ENCODE measurements around the gene SND1.
A peak's percentile ranks its signal among the peaks of the same experiment; 100 is the strongest.

Gene SND1

DNA sequence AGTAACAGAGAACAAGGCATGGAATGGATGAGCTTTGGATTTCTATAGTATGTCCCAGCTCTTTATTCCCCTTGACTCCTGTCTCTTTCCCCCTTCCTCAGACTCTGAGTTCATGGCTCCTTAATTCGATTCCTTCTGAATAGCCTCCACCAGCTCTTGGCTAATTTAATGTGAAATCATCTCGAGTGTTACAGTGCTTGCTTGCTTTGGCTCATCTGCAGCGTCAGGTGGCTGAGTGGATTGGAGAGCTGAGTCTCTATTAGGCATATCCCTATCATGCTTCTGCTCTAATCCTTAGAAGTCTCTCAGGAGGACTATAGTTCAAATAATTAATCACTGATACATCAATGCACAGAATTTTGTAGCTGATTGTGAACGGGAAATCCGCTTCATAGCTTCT is 244.7 kb downstream of the SND1 start:
- DNase-seq = peak; percentile 67

DNA sequence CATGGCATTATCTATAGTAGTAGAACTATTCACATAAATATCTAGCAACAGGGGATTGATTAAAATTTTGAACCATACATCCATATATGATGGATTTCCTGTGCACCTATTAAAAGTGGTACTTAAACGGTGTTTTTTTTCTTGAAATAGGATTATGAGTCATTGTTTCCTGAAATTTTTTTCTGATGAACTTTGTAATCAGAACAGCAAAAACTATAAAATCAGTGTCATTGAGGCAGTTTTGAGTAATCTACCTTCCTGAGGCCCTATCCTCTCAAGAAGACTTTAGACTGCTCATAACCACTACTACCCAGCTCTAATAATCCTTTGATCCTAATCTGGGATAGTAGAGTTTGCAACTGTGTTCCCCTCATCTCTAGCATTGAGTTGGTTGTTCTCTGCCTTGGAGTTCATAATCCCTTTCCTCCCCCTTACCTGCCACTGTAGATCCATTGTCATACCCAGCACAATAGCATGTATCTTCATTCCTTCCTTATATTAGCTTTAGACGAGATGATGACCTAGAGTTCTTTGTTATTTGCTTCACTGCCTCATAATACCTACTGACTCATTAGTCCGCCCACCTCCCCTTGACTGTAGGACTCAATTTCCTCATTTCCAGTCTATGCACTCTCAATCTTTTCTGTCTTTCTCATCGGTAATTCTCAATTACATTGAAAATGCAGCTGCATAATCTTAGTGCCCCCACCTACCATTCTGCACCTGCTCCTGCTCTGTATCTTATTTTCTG is 245.9 kb downstream of the SND1 start:
- TF ChIP-seq, protein P1, sequence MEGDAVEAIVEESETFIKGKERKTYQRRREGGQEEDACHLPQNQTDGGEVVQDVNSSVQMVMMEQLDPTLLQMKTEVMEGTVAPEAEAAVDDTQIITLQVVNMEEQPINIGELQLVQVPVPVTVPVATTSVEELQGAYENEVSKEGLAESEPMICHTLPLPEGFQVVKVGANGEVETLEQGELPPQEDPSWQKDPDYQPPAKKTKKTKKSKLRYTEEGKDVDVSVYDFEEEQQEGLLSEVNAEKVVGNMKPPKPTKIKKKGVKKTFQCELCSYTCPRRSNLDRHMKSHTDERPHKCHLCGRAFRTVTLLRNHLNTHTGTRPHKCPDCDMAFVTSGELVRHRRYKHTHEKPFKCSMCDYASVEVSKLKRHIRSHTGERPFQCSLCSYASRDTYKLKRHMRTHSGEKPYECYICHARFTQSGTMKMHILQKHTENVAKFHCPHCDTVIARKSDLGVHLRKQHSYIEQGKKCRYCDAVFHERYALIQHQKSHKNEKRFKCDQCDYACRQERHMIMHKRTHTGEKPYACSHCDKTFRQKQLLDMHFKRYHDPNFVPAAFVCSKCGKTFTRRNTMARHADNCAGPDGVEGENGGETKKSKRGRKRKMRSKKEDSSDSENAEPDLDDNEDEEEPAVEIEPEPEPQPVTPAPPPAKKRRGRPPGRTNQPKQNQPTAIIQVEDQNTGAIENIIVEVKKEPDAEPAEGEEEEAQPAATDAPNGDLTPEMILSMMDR (IDR thresholded peaks at IDR 0.05; ENCODE audit: low read depth, low read length) = no peak
- no peak overlapping the region for H3K27ac ChIP-seq
- no peaks in the 10 kb centered on the region for H3K9me3 ChIP-seq (ENCODE audit: severe bottlenecking)
- no peak overlapping the region for H3K4me3 ChIP-seq (ENCODE audit: low read depth, low read length)
- H3K27me3 ChIP-seq (ENCODE audit: insufficient read depth, low read depth, severe bottlenecking) = no peaks in the 10 kb centered on the region
- H3K36me3 ChIP-seq = no peaks in the 10 kb centered on the region
- DNase-seq = no peak

More for the DNA sequence above, 244.7 kb downstream of the SND1 start:
- TF ChIP-seq, protein P1 (IDR thresholded peaks at IDR 0.05; ENCODE audit: low read depth, low read length) = no peak
- no peak overlapping the region for H3K4me3 ChIP-seq (ENCODE audit: low read depth, low read length)
- H3K9me3 ChIP-seq (ENCODE audit: severe bottlenecking) = no peaks in the 10 kb centered on the region
- H3K27ac ChIP-seq = peak overlapping the region; percentile 18; the same call in 1 of the 2 replicates
- no peaks in the 10 kb centered on the region for H3K27me3 ChIP-seq (ENCODE audit: insufficient read depth, low read depth, severe bottlenecking)
- peaks cover 7% of the 10 kb centered on the region for H3K36me3 ChIP-seq

DNA sequence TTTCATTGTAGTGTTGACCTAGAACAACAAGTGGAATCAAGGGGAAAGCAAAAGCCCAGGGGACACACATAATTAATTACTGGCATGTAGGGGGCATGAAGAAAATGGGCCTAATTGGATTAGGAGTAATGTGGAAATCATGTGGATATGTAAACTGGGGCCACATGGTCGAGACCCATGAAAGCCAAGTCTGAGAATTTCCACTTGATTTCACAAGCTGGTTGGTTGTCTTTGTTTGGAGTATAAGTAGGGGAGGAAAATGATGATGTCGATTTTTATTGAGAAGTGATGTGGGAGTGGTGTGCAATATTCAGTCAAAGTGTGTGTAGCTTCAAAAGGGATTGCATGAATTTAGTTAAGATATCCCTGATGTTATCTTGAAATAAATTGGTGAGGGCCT is 247.4 kb downstream of the SND1 start:
- no peak overlapping the region for H3K4me3 ChIP-seq (ENCODE audit: low read depth, low read length)
- DNase-seq = no peak
- H3K27me3 ChIP-seq (ENCODE audit: insufficient read depth, low read depth, severe bottlenecking) = no peaks in the 10 kb centered on the region
- no peaks in the 10 kb centered on the region for H3K36me3 ChIP-seq
- H3K9me3 ChIP-seq (ENCODE audit: severe bottlenecking) = no peaks in the 10 kb centered on the region
- H3K27ac ChIP-seq = no peak overlapping the region
- TF ChIP-seq, protein P1 (IDR thresholded peaks at IDR 0.05; ENCODE audit: low read depth, low read length) = no peak

DNA sequence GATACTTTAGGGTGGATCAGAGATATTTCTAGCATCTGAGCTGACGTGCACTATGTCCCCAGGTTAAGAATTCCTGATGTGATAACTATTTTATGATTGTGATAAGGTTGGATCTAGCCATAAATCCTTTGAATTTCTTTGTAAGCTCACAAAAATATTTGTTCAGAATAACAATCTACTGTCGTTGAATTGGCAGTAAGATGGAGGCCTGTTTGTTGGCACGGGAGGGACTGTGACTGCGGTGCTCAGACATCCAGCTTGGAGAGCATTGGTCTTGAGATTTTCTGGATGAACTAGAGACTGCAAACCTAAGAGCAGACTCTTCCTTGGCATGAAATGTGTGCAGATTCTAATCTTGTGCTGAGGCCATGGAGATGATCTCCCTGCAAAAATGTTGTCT is 248.1 kb downstream of the SND1 start:
- Histone ChIP-seq H3K9me3 (ENCODE audit: severe bottlenecking) (no peaks in the 10 kb centered on the region), H3K27ac (no peak overlapping the region), H3K27me3 (ENCODE audit: insufficient read depth, low read depth, severe bottlenecking) (no peaks in the 10 kb centered on the region), H3K36me3 (no peaks in the 10 kb centered on the region), H3K4me3 (ENCODE audit: low read depth, low read length) (no peak overlapping the region)
- DNase-seq = no peak
- TF ChIP-seq, protein P1 (IDR thresholded peaks at IDR 0.05; ENCODE audit: low read depth, low read length) = no peak

DNA sequence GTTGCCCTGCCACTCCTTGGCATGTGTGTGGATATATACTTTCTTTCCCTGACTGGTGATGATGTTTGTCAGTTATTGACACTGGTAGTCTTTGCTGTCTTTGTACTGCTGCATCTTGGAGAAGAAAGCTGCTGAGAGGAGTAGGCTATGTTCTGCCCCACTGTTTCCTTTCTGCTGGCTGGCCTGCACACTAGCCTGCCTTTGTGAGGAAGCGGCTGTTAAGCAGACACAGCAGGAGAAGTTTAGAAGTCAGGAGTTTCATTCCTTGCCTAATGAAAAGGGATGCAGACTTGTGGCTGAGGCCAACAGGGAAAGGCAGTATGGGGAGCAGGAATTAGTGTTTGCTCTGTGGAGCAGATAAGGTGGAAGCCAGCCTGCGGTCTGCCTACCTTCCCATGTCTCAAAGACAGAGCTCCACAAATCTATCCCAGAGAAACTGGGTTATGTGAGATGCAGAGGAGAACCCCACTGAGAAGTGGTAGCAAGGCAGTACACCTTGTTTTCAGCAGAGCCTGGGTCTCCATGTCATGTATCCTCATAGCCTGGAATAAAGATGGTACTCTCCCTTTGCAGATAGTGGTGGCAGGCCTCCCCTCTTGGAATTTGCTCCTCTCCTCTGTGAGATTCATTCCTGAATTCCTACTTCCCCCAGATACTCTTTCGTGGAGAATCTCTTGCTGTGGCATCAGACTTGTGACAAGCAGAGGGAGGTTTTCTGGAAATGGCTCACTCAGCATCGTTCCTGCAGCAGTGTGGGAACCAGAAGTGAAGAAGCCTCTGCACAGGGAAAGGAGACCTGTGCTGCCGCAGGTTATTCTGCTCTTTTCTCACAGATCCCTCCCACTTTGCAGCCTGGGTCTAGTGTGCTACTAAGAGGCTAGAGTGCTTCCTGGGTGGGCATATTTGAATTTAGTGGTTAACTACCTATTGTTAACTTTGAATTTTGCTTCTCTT is 249.0 kb downstream of the SND1 start:
- H3K27me3 ChIP-seq (ENCODE audit: insufficient read depth, low read depth, severe bottlenecking) = no peaks in the 10 kb centered on the region
- TF ChIP-seq, protein P1 (IDR thresholded peaks at IDR 0.05; ENCODE audit: low read depth, low read length) = no peak
- no peak overlapping the region for H3K4me3 ChIP-seq (ENCODE audit: low read depth, low read length)
- DNase-seq = no peak
- no peaks in the 10 kb centered on the region for H3K9me3 ChIP-seq (ENCODE audit: severe bottlenecking)
- no peaks in the 10 kb centered on the region for H3K36me3 ChIP-seq
- H3K27ac ChIP-seq = no peak overlapping the region
